Gastrocnemius medialis (tissue), 4 donors: Measurements from ENCODE around the gene PLCL2. TPM values are rescaled to one million over a fixed set of nuclear protein-coding genes. Genes with fewer than 3 reads are reported as not detected.

Experiments used
- ATAC-seq, 2 donors: fragments of 150-250 bp; one replicate each; pipeline ENCODE4 v1.9.1; 2016
- DNase-seq, 2 donors: peaks; one replicate each; pipeline ENCODE4 v3.0.0-alpha.2; 2019
- H3K27ac ChIP-seq, 4 donors: fragments of 200-600 bp; sonication (generic); 1 replicate in 1 of 4; 2 replicates in 3 of 4; pipeline ENCODE4 v1.5.1; 2016 to 2018; ENCODE audit warnings: mild to moderate bottlenecking in 2 of 4, moderate library complexity in 1 of 4
- H3K27me3 ChIP-seq, 3 donors: fragments of 200-600 bp; sonication (generic) in 2 of 3; 1 replicate in 1 of 3; 2 replicates in 2 of 3; pipeline versions ENCODE4 v1.5.1 to v1.6.0; 2016 to 2019; ENCODE audit warnings: mild to moderate bottlenecking in 1 of 3, moderate library complexity in 1 of 3
- H3K36me3 ChIP-seq, 2 donors: fragments of 200-600 bp; sonication (generic) in 1 of 2; one replicate each; pipeline ENCODE4 v1.5.1; 2017 to 2018
- H3K4me1 ChIP-seq, 2 donors: fragments of 200-600 bp; sonication (generic) in 1 of 2; one replicate each; pipeline ENCODE4 v1.5.1; 2016 to 2017; ENCODE audit warnings: mild to moderate bottlenecking in 2 of 2
- H3K4me3 ChIP-seq, 4 donors: fragments of 200-600 bp; sonication (generic) in 3 of 4; 1 replicate in 1 of 4; 2 replicates in 3 of 4; pipeline ENCODE4 v1.5.1; 2016 to 2019; ENCODE audit warnings: mild to moderate bottlenecking in 2 of 4
- H3K9me3 ChIP-seq, 3 donors: fragments of 200-600 bp; sonication (generic) in 2 of 3; 1 replicate in 1 of 3; 2 replicates in 2 of 3; pipeline ENCODE4 v1.5.1; 2016 to 2019
- POLR2A ChIP-seq, 2 donors: fragments of 450-650 bp; IDR thresholded peaks; one replicate each; pipeline ENCODE4 v1.6.1; 2017; ENCODE audit warnings: antibody characterized with exemption in 2 of 2, mild to moderate bottlenecking in 2 of 2, moderate library complexity in 2 of 2
- in situ Hi-C, 4 donors: fragments of 200-750 bp; cut with MboI; loops; one replicate each; pipeline versions ENCODE4 v1.15.0 to v1.8.0; 2017; ENCODE audit warnings: low sequenced_read_pairs in 4 of 4
- intact Hi-C: fragments of 100-400 bp; cut with DNase I; formaldehyde crosslinking; loops from one replicate; pipeline ENCODE4 v1.15.1; 2023; ENCODE audit warnings: low total_unique reads
- total RNA-seq, 4 donors: library from RNA; depleted of rRNA; stranded (reverse); fragments of >200 nt; gene quantifications; one replicate each; pipeline versions ENCODE4 v1.1.0 to v1.2.3, GENCODE V29; 2016
- TF ChIP-seq, protein P1 (sequence below), 5 experiments: fragments of 450-650 bp in 3 of 5; fragments of 200-600 bp in 2 of 5; sonication (generic) in 2 of 5; IDR thresholded peaks in 4 of 5; conservative IDR thresholded peaks in 1 of 5; 1 replicate in 4 of 5; 2 replicates in 1 of 5; pipeline ENCODE4 v1.5.1; 2016 to 2019; ENCODE audit warnings: antibody characterized with exemption in 5 of 5, mild to moderate bottlenecking in 3 of 5, moderate library complexity in 3 of 5

PLCL2 gene
- total RNA-seq, 4 donors from 2014 or later, result 23.9 to 37.2 (median 32.7) TPM

DNA sequence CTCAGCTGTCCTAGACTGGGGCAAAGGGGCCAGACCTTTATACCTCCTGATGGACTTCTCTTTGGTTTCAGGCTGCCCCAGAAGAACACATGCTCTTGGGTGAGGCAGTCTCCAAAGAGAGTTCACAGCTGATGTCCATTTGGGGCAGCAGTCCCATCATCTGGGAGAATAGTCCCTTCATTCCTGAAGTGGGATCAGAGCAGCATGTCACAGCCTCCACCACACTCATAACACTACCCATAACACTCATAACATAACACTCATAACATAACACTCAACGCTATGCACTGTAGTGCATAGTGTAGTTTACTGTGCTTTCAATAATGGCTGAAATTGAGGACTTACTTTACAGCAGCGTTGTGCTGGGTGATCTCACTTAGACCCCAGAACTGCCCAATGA is 36.7 kb upstream of the PLCL2 start:
- intact Hi-C loops, result loop anchor here (10.0 kb wide), 1 partner anchor 387 kb away; no protein-coding TSS in a partner anchor
- ATAC-seq, result no peak
- H3K4me3 ChIP-seq, result no peak overlapping the region
- no peaks in the 10 kb centered on the region for H3K27me3 ChIP-seq
- H3K9me3 ChIP-seq, result no peaks in the 10 kb centered on the region
- peaks cover 47 to 53% of the 10 kb centered on the region in 2 donors for H3K4me1 ChIP-seq
- in situ Hi-C loops, result no loop called here
- no peak for TF ChIP-seq POLR2A (IDR thresholded peaks at IDR 0.05)
- TF ChIP-seq, protein P1, sequence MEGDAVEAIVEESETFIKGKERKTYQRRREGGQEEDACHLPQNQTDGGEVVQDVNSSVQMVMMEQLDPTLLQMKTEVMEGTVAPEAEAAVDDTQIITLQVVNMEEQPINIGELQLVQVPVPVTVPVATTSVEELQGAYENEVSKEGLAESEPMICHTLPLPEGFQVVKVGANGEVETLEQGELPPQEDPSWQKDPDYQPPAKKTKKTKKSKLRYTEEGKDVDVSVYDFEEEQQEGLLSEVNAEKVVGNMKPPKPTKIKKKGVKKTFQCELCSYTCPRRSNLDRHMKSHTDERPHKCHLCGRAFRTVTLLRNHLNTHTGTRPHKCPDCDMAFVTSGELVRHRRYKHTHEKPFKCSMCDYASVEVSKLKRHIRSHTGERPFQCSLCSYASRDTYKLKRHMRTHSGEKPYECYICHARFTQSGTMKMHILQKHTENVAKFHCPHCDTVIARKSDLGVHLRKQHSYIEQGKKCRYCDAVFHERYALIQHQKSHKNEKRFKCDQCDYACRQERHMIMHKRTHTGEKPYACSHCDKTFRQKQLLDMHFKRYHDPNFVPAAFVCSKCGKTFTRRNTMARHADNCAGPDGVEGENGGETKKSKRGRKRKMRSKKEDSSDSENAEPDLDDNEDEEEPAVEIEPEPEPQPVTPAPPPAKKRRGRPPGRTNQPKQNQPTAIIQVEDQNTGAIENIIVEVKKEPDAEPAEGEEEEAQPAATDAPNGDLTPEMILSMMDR (IDR thresholded peaks at IDR 0.05 in 4 of 5, conservative IDR thresholded peaks at IDR 0.05 in 1 of 5), result no peak
- DNase-seq, result no peak
- H3K36me3 ChIP-seq, result no peaks in the 10 kb centered on the region
- peak overlapping the region in 3 of 4 donors; percentile 14 to 90 (median 80) for H3K27ac ChIP-seq

DNA sequence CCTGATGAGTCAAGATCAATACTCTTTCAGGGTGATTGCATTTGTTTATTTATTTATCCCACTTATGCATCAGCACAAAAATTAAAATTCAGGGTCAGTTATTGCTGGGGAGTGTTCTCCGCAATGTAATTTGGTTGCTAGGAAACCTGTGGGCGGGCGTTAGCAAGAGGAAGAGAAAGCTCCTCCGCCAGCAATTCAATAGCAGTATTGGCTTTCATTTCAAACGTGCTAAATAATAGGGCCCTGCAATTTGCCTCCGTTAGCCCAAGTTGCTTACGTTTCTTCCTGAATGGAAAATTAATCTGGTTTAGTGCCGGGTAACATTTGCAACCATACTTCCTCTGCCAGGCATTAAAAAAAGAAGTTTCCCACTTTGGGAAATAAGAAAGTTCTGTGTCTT is 35.5 kb upstream of the PLCL2 start:
- intact Hi-C loops (loop anchor here (10.0 kb wide), 1 partner anchor 386 kb away; no protein-coding TSS in a partner anchor), in situ Hi-C loops (no loop called here)
- Histone ChIP-seq H3K36me3 (no peaks in the 10 kb centered on the region), H3K9me3 (no peaks in the 10 kb centered on the region), H3K27ac (peak overlapping the region; percentile 46 to 90 (median 66)), H3K4me1 (peaks cover 42 to 43% of the 10 kb centered on the region in 2 donors), H3K4me3 (peak overlapping the region; percentile 31 to 47 (median 42)), H3K27me3 (no peaks in the 10 kb centered on the region)
- peak; percentile 69 to 70 for ATAC-seq
- TF ChIP-seq POLR2A (IDR thresholded peaks at IDR 0.05), result no peak
- TF ChIP-seq, protein P1 (IDR thresholded peaks at IDR 0.05 in 4 of 5, conservative IDR thresholded peaks at IDR 0.05 in 1 of 5), result no peak
- peak; percentile 44 to 61 for DNase-seq

DNA sequence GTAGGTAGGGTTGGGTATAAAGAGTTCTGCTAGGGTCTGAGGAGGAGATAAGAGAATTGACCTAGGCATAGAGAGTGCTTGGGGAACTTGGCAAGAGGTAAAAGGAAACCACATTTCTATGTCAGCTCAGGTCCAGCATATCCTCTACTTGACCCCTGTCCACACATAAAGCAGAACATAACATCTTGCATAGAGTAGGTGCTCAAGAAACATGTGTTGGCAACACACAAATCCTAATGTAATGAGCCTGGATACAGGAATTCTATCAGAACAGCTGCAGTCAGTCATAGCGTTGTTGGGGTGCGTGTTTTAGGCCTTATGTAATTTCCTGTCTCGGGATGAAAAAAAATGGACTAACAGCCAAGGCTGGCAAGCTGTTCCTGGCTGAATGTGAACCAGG is 35.0 kb upstream of the PLCL2 start:
- DNase-seq, result no peak
- TF ChIP-seq, protein P1 (IDR thresholded peaks at IDR 0.05 in 4 of 5, conservative IDR thresholded peaks at IDR 0.05 in 1 of 5), result no peak
- no peak for TF ChIP-seq POLR2A (IDR thresholded peaks at IDR 0.05)
- in situ Hi-C loops (no loop called here), intact Hi-C loops (loop anchor here (10.0 kb wide), 1 partner anchor 385 kb away; no protein-coding TSS in a partner anchor)
- peak; percentile 32 to 53 for ATAC-seq
- H3K27me3 ChIP-seq, result no peaks in the 10 kb centered on the region
- H3K9me3 ChIP-seq, result no peaks in the 10 kb centered on the region
- peak overlapping the region; percentile 46 to 90 (median 66) for H3K27ac ChIP-seq
- peaks cover 37 to 38% of the 10 kb centered on the region in 2 donors for H3K4me1 ChIP-seq
- H3K36me3 ChIP-seq, result no peaks in the 10 kb centered on the region
- H3K4me3 ChIP-seq, result peak overlapping the region in 3 of 4 donors; percentile 40 to 47 (median 43)

DNA sequence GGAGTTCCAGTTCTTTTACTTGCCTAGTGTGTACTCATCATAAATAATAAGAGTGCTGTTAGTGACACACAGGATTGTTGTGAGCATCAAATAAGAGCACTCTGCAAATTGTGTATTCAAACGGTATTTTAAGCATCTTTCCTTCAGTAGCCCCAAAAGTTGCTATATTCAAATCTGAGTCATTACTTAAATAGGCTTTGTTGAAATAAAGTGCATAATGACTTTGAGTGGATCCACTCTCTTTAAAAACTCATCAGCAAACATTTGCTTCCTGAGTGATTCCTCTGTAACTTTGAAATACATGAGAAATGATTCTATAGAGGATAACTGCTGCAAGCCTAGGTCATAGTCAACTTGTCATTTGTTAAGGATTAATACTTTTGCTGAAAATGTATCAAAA is 29.3 kb upstream of the PLCL2 start:
- H3K36me3 ChIP-seq, result no peaks in the 10 kb centered on the region
- in situ Hi-C loops (no loop called here), intact Hi-C loops (no loop called here)
- no peak for ATAC-seq
- H3K9me3 ChIP-seq, result no peaks in the 10 kb centered on the region
- H3K4me1 ChIP-seq, result peaks cover 2 to 36% of the 10 kb centered on the region in 2 donors
- no peak overlapping the region for H3K4me3 ChIP-seq
- DNase-seq, result no peak
- no peaks in the 10 kb centered on the region for H3K27me3 ChIP-seq
- TF ChIP-seq, protein P1 (IDR thresholded peaks at IDR 0.05 in 4 of 5, conservative IDR thresholded peaks at IDR 0.05 in 1 of 5), result no peak
- TF ChIP-seq POLR2A (IDR thresholded peaks at IDR 0.05), result no peak
- peak overlapping the region in 2 of 4 donors; percentile 4 to 22 for H3K27ac ChIP-seq

DNA sequence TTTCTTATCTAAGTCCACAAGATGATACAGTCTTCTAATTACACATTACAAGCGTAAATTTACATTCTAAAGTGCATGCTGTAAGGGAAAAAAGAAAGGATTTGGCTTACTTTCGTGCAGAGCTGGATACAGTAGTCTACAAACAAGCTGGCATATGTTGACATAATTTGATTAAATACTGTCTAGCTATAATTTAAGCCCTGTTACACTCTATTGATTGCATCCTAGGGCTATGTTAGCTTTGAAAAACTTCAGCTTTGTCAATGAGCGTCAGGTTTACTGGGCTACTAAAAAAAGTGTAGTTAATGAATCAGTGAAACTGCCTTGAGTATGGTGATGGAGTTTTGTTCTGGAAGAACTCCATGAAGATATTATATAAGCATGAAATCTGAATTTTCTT is 24.5 kb upstream of the PLCL2 start:
- Histone ChIP-seq H3K36me3 (no peaks in the 10 kb centered on the region), H3K4me1 (peaks cover 0 to 34% of the 10 kb centered on the region in 2 donors), H3K9me3 (no peaks in the 10 kb centered on the region), H3K27ac (peak overlapping the region in 3 of 4 donors; percentile 22 to 56 (median 32)), H3K27me3 (no peaks in the 10 kb centered on the region), H3K4me3 (no peak overlapping the region)
- TF ChIP-seq, protein P1 (IDR thresholded peaks at IDR 0.05 in 4 of 5, conservative IDR thresholded peaks at IDR 0.05 in 1 of 5), result no peak
- no peak for TF ChIP-seq POLR2A (IDR thresholded peaks at IDR 0.05)
- intact Hi-C loops (no loop called here), in situ Hi-C loops (no loop called here)
- ATAC-seq (peak in 1 of 2 donors; percentile 19), DNase-seq (no peak)
